Measurements from ENCODE around the gene NEURL1B.
"Not testable (repeated sequence)": the region's sequence is repeated elsewhere in the genome, so short reads cannot be mapped to it uniquely, and the experiment has no call there.

NEURL1B gene

GRCh38 chr5:172640822-172641358, at the start of gene NEURL1B:
Gene NEURL1B (plus strand): TSS chr5:172641263. CDS start chr5:172641407, 144 bp downstream.
- peak; percentile 30 to 40 for DNase-seq (ENCODE audit: low read depth in 2 of 2)

GRCh38 chr5:172591636-172592035, 49.4 kb upstream of the NEURL1B start:
- no peak for DNase-seq (ENCODE audit: low read depth in 2 of 2)

- DNase-seq (ENCODE audit: low read depth in 2 of 2), result no peak
Measured at GRCh38 chr5:172592881-172593280, 48.2 kb upstream of the NEURL1B start.

GRCh38 chr5:172593306-172593705, 47.8 kb upstream of the NEURL1B start:
- no peak for DNase-seq (ENCODE audit: low read depth in 2 of 2)

GRCh38 chr5:172593721-172594235, 47.3 kb upstream of the NEURL1B start:
- DNase-seq (ENCODE audit: low read depth in 2 of 2), result no peak

- DNase-seq (ENCODE audit: low read depth in 2 of 2), result no peak
Measured at GRCh38 chr5:172594431-172594830, 46.6 kb upstream of the NEURL1B start.

GRCh38 chr5:172594867-172595466, 46.1 kb upstream of the NEURL1B start:
- no peak for DNase-seq (ENCODE audit: low read depth in 2 of 2)

GRCh38 chr5:172595596-172596455, 45.2 kb upstream of the NEURL1B start:
- no peak for DNase-seq (ENCODE audit: low read depth in 2 of 2)

- DNase-seq (ENCODE audit: low read depth in 2 of 2), result no peak
Measured at GRCh38 chr5:172596638-172597231, 44.3 kb upstream of the NEURL1B start.

- no peak for DNase-seq (ENCODE audit: low read depth in 2 of 2)
Measured at GRCh38 chr5:172597755-172598155, 43.3 kb upstream of the NEURL1B start.

GRCh38 chr5:172598251-172599203, 42.5 kb upstream of the NEURL1B start:
- DNase-seq (ENCODE audit: low read depth in 2 of 2), result no peak

GRCh38 chr5:172599204-172599567, 41.9 kb upstream of the NEURL1B start:
- DNase-seq (ENCODE audit: low read depth in 2 of 2), result no peak

- DNase-seq (ENCODE audit: low read depth in 2 of 2), result no peak
Measured at GRCh38 chr5:172600571-172600970, 40.5 kb upstream of the NEURL1B start.

GRCh38 chr5:172601576-172601975, 39.5 kb upstream of the NEURL1B start:
- DNase-seq (ENCODE audit: low read depth in 2 of 2), result not testable (repeated sequence)

GRCh38 chr5:172602783-172603231, 38.3 kb upstream of the NEURL1B start:
- no peak for DNase-seq (ENCODE audit: low read depth in 2 of 2)

GRCh38 chr5:172603251-172603806, 37.7 kb upstream of the NEURL1B start:
- no peak for DNase-seq (ENCODE audit: low read depth in 2 of 2)

GRCh38 chr5:172605466-172605865, 35.6 kb upstream of the NEURL1B start:
- DNase-seq (ENCODE audit: low read depth in 2 of 2), result no peak

- DNase-seq (ENCODE audit: low read depth in 2 of 2), result no peak
Measured at GRCh38 chr5:172606156-172606785, 34.8 kb upstream of the NEURL1B start.

GRCh38 chr5:172607213-172607793, 33.8 kb upstream of the NEURL1B start:
- DNase-seq (ENCODE audit: low read depth in 2 of 2), result no peak

GRCh38 chr5:172608773-172609172, 32.3 kb upstream of the NEURL1B start:
- no peak for DNase-seq (ENCODE audit: low read depth in 2 of 2)

Data from stimulated activated CD8-positive, alpha-beta memory T cell treated with anti-CD3 and anti-CD28 coated beads, Interleukin-2, amount 100 ng/mL, for 48 hours (primary cell).